ENCODE results near the gene WFDC2.

Gene WFDC2

GRCh38 chr20:45469336-45470261 is at the start of gene WFDC2:
Gene WFDC2, plus strand, starts transcription at chr20:45469753. Its CDS starts 29 bp downstream, at chr20:45469782.
- intact Hi-C loops (cut with DNase I): loop anchor here (10.0 kb wide), 1 partner anchor 295 kb away; no protein-coding TSS in a partner anchor
- peak in 1 of 10 donors; percentile 83 for DNase-seq

DNA sequence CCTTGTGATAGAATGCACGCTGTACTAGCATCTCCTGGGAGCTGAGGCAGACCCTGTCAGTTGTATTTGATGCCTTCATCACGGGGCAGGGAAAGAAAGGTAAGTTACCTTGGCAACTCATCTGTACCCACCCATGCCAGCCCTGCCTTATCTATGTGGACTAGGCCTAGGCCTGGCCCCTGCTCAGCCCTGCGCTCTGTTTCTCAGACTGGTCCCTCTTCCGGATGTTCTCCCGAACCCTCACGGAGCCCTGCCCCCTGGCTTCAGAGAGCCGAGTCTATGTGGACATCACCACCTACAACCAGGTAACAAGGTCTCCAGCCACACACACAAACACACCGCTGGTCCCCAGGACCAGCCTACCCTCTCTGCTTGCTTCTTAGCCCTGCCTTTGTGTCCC is 49.4 kb upstream of the WFDC2 start:
- peak in 1 of 10 donors; percentile 56 for DNase-seq
- intact Hi-C loops (cut with DNase I): no loop called here

DNA sequence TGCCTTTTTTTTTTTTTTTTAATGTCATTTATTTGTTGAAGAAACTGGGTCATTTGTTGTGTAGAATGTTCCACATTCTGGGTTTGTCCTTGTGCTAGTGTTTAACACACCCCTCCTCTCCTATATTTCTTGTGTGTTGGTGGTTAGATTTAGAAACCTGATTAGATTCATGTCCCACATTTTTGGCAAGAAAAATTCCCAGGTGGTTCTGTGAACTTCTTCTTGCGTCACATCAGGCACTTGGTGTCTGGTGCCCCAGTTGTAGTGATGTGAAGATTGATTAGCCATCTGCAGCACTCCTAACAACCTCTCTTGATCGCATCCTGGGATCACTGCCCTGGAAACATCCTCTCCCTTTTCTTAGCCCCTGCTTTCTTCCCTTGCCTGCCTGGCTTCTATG is 45.9 kb upstream of the WFDC2 start:
- DNase-seq: no peak
- intact Hi-C loops (cut with DNase I): no loop called here

DNA sequence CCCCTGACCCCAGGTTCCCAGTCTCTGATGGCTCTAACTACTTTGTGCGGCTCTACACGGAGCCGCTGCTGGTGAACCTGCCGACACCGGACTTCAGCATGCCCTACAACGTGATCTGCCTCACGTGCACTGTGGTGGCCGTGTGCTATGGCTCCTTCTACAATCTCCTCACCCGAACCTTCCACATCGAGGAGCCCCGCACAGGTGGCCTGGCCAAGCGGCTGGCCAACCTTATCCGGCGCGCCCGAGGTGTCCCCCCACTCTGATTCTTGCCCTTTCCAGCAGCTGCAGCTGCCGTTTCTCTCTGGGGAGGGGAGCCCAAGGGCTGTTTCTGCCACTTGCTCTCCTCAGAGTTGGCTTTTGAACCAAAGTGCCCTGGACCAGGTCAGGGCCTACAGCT is 44.0 kb upstream of the WFDC2 start:
- intact Hi-C loops (cut with DNase I): no loop called here
- peak in 1 of 10 donors; percentile 55 for DNase-seq

DNA sequence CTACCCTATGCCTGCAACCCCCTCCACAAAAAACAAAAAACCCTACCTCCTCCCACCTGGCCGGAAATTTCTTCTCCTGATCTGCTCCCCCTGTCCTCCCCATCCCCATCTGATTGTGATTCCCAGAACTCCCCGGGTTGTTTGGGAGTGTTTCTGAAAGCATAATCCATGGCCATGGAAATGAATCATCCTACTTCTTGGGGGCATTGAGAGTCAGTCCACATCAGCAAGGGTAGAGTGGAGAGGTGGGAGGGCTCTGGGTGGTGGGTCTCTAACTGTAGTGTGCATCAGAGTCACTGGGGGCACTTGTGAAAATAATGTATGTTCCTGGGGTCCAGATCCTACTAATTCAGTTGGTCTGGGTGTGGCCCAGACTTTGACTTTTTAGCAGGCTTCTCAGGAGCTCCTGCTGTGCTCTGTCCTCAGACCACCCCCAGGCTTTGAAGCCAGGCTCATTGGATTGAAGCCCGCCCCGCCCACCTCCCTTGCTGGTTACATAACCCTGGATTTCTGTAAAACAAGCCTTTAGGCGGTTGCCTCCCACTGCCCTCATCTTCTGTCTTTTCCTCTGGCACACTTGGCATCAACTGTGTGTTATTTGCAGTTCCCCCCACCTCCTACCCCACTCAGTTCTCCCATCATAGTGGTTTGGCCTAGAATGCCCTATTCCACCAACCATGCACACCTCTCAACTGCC is 43.1 kb upstream of the WFDC2 start:
- peak in 8 of 10 donors; percentile 51 to 94 (median 69) for DNase-seq
- intact Hi-C loops (cut with DNase I): no loop called here

GRCh38 chr20:45427236-45428149 is 42.1 kb upstream of the WFDC2 start:
- intact Hi-C loops (cut with DNase I): no loop called here
- peak in 1 of 10 donors; percentile 68 for DNase-seq

DNA sequence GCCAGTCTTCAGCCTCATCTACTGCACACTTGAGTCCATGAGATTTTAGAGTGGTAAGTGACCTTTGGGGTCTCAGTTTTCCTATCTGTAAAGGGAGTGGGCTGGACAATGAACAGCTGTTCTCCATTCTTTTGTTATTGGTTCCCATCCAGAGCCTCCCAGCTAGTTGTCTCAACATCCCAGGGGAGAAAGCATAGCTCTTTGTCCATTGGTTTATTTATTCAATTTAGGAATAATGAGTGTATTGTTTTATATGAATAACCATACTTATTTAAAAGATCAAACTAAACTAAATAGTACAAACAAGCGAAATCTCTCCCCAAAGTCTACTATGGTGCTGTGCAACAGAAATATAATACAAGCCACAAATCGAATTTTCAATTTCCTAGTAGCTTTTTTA is 39.9 kb upstream of the WFDC2 start:
- DNase-seq: peak in 1 of 10 donors; percentile 21
- intact Hi-C loops (cut with DNase I): no loop called here

- no peak for DNase-seq
- intact Hi-C loops (cut with DNase I): no loop called here
Observed at GRCh38 chr20:45432294-45432693, 37.3 kb upstream of the WFDC2 start.

DNA sequence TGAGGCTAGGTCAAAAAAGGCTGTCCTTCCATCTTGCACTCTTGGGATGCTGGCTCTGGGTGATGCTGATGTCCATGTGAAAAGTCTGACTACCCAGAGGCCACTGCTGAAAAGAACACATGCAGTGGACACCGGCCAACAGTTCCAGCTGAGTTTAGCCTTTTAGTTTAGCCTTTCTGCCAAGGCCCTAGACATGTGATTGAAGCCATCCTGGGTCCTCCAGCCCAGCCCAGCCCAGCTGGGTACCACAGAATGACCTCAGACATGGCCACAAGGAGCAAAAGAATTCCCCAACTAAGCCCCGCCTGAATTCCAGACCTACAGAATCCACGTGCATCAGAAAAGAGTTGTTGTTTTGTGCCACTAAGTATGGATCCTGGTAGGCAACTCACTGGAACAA is 36.2 kb upstream of the WFDC2 start:
- intact Hi-C loops (cut with DNase I): loop anchor here (1.0 kb wide), 1 partner anchor 70 kb away; the partner anchor contains the start of gene SYS1
- DNase-seq: peak; percentile 68 to 98 (median 88)

- DNase-seq: no peak
- intact Hi-C loops (cut with DNase I): loop anchor here (1.0 kb wide), 1 partner anchor 71 kb away; the partner anchor contains the start of gene SYS1
Observed at GRCh38 chr20:45433976-45434375, 35.6 kb upstream of the WFDC2 start.

DNA sequence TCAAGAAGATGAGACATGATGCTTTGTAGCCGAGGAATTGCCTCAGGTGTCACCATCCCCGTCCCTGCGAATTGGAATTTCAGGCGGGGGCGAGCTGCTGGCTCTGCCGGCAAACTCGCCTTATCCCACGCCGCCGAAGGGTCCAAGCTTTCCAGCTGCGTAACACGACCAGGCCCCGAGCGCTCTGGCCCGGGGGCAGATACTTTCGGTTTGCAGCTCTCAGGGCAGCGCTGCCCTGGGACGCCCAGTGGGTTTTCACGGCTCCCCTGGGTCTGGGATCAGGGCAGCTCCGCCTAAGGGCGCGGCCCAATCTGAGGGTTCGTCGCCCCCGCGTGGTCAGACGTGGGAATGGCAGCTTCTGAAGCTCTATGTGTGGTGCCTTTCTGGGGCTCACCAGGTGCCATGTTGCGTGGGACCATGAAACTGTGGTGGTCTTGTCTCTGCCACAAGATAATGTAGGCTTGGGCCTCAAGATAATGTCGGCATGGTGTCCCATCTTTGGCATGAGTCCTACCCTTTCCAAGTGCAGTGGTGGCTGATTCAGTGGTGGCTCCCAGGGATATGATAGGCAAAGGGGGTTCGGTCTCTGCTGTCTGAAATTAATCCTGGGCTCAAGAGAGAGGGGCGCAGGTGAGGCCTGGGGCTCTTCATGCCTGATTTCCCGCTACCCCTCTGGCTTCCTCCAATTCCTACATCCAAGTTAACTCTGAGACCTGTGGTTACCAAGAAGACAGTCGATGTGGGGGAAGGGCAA is 32.6 kb upstream of the WFDC2 start:
- intact Hi-C loops (cut with DNase I): loop anchor here (2.0 to 5.0 kb wide), 2 partner anchors 62 to 115 kb away; no protein-coding TSS in a partner anchor
- peak; percentile 82 to 99 (median 92) for DNase-seq

- no peak for DNase-seq
- intact Hi-C loops (cut with DNase I): no loop called here
Observed at GRCh38 chr20:45440424-45440823, 29.1 kb upstream of the WFDC2 start.

DNA sequence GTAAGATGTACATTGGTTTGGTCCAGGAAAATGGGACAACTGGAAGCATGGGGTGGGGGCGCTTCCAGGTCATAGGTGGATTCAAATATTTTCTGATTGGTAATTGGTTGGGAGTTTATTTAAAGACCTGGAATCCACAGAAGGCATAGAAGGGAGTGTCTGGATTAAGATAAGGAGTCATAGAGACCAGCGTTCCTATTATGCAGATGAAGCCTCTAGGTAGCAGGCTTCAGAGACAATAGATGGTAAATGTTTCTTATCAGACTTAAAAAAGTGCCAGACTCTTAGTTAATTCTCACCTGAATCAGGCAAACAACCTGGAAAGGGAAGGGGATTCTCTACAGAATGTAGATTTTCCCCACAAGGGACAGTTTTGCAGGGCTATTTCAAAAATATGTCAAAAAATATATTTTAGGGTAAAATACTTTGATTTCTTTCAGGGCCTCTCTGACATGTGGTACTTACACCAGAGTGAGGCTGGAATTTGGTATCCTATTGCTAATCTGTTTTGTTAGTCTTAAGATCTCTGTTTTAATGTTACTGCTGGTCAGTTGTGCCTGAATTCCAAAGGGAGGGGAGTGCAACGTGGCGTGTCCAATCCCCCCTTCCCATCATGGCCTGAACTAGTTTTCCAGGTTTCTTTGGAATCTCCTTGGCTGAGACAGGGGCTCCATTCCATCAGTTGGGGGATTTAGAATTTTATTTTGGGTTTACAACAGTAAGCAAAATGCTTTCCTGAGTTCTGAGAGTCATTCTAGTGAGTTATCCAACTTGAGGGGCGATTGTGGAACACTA is 28.5 kb upstream of the WFDC2 start:
- intact Hi-C loops (cut with DNase I): no loop called here
- DNase-seq: no peak

- no peak for DNase-seq
- intact Hi-C loops (cut with DNase I): no loop called here
Observed at GRCh38 chr20:45441746-45442145, 27.8 kb upstream of the WFDC2 start.

GRCh38 chr20:45444050-45444449 is 25.5 kb upstream of the WFDC2 start:
- intact Hi-C loops (cut with DNase I): no loop called here
- DNase-seq: no peak

DNA sequence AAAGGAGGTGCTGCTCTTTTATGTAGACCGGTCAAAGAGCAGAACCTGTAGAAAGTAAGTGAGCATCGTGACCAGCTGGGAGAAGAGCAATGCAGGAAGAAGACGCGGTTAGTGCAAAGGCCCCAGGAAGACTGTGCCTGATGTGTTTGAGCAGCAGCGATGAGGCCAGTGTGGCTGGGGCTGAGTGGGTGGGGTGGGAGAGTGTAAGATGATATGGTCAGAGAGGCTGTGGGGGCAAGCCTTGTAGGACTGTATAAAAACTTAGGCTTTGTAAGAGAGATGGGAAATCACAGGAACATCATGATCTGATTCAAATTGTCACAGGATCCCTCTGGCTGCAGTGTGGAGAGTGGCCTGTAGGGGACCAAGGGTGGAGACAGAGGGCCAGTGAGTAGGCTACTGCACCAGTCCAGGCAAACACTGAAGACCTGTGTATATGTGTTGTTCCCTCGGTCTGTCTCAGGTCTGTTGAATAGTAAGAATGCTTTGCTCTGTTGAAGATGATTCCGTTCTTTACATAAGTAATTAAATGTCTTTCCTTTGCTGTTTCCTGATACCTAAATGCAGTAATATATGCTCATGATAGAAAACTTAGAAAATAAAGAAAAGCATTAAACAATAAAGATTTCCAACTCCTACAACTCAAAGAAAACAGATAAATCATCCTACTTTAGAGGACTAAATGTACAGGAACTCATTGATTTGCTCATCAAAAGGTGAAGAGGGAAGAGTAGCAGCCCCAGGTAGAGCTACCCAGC is 23.6 kb upstream of the WFDC2 start:
- intact Hi-C loops (cut with DNase I): no loop called here
- peak in 1 of 10 donors; percentile 66 for DNase-seq

DNA sequence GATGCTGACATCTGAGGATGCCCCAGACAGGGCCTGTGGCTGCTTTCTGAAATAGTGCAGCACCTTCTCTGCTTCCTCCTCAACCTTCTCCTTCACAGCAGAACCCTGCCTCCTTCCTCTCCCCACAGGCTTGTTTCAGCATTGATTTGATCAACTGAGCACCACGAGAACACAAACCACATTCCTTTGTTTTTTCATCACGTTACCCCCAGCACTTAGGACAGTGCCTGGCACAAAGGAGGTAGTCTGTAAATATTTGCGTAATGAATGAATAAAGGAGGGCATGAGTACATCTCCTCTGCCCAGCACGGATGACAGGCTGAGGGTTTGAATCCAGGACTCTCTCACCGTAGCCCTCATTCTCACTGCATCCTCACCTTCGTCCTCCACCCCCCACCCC is 21.3 kb upstream of the WFDC2 start:
- DNase-seq: no peak
- intact Hi-C loops (cut with DNase I): no loop called here

DNA sequence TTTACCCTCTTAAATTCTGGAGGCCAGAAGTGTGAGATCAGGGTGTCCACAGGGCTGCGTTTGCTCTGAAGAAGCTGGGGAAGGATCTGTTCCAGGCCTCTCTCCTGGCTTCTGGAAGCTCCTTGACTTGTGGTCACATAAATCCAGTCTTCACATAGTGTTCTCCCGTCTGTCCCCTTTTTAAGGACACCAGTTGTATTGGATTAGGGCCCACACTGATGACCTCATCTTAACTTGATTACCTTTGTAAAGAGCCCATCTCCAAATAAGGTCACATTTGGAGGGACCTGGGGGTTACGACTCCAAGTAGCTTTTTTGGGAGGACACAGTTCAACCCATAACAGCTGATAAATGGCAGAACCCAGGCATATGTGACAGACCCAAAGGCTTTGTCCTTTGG is 20.0 kb upstream of the WFDC2 start:
- no peak for DNase-seq
- intact Hi-C loops (cut with DNase I): no loop called here

All from posterior cingulate gyrus (tissue), 11 donors.